Psoas muscle (tissue), 8 donors: Measurements from ENCODE around the gene CHST11. TPM values are rescaled to one million over a fixed set of nuclear protein-coding genes. Genes with fewer than 3 reads are reported as not detected.

Source experiments
- ATAC-seq, 4 donors: fragments of 200-7000 bp; cut with Tn5 transposase; one replicate each; pipeline ENCODE4 v1.9.1; 2020; ENCODE audit warnings: moderate library complexity in 3 of 4, mild to moderate bottlenecking in 2 of 4
- DNase-seq, 2 donors: peaks; one replicate each; pipeline ENCODE4 v3.0.0-alpha.2; 2020
- H3K27ac ChIP-seq: fragments of 200-600 bp; one replicate; pipeline ENCODE4 v1.8.0; 2022
- H3K27me3 ChIP-seq, 3 donors: fragments of 200-600 bp in 1 of 3; one replicate each; pipeline versions ENCODE4 v1.6.1 to v1.8.0; 2013 to 2022; ENCODE audit warnings: low read length in 2 of 3, mild to moderate bottlenecking in 2 of 3, moderate library complexity in 1 of 3; ENCODE audit not compliant: insufficient read depth in 3 of 3
- H3K36me3 ChIP-seq, 2 donors: fragments of 200-600 bp in 1 of 2; one replicate each; pipeline versions ENCODE4 v1.6.1 to v1.8.0; 2013 to 2022; ENCODE audit warnings: low read depth in 1 of 2, mild to moderate bottlenecking in 1 of 2, moderate library complexity in 1 of 2; ENCODE audit not compliant: insufficient read depth in 1 of 2
- H3K4me1 ChIP-seq: fragments of 200-600 bp; one replicate; pipeline ENCODE4 v1.8.0; 2022
- H3K4me3 ChIP-seq: fragments of 200-600 bp; one replicate; pipeline ENCODE4 v1.8.0; 2022; ENCODE audit warnings: mild to moderate bottlenecking
- H3K9me3 ChIP-seq: fragments of 200-600 bp; one replicate; pipeline ENCODE4 v1.8.0; 2022
- WGBS, 3 donors: extraction: QIAGEN DNeasy Blood & Tissue Kit; methylation state at CpG; one replicate each; pipeline versions ENCODE4 v1.1.6 to v1.1.7; 2013; 5-methylcytosine and 5-hydroxymethylcytosine counted together
- intact Hi-C, 2 donors: fragments of 100-400 bp; cut with DNase I; formaldehyde crosslinking; loops; one replicate each; pipeline versions ENCODE4 v1.11.0 to v1.14.2; 2022
- polyA plus RNA-seq, 3 donors: library from polyadenylated mRNA; stranded (reverse); fragments of 200-250 nt; gene quantifications; one replicate each; pipeline ENCODE4 v1.2.3, GENCODE V29; 2013
- total RNA-seq, 4 donors: library from RNA; stranded (reverse); fragmentation: NEBNext Ultra II Directional in 2 of 4; extraction: Animal tissue kit (Norgen Biotek cat#: 25700) in 2 of 4; gene quantifications; one replicate each; pipeline versions ENCODE4 v1.2.1 to v1.2.4, GENCODE V29; 2021 to 2023
- TF ChIP-seq, protein P1 (sequence below): fragments of 200-600 bp; IDR thresholded peaks from one replicate; pipeline ENCODE4 v1.8.0; 2022; ENCODE audit warnings: antibody characterized with exemption
- donor health status: healthy with polysubstance abuse.
- donor health status: DM: no; HTN: no; CAD: no; lungs with moderate emphysema.
- donor health status: Bipolar disorder and iron deficiency.
- donor health status: healthy.
- donor health status: DM: yes; HTN: yes; CAD: no.
- donor health status: DM: no; HTN: no; CAD: no.
- donor health status: DM: no; HTN: no; CAD: no.
- donor health status: DM: yes; HTN: yes; CAD: no.

Gene CHST11
- total and polyA plus RNA-seq, 7 donors = 0.52 to 1.6 (median 1.0) TPM

GRCh38 chr12:104779134-104779533 is 322.4 kb downstream of the CHST11 start:
- intact Hi-C loops = no loop called here
- no peaks in the 10 kb centered on the region for H3K36me3 ChIP-seq
- no peak overlapping the region for H3K27ac ChIP-seq
- no peak overlapping the region for H3K4me3 ChIP-seq
- DNase-seq = no peak
- ATAC-seq = no peak
- H3K9me3 ChIP-seq = no peaks in the 10 kb centered on the region
- no peaks in the 10 kb centered on the region for H3K27me3 ChIP-seq
- WGBS, 3 donors = 77 to 80% (median 80%) methylated on average over 2 of the region's 2 CpGs
- no peaks in the 10 kb centered on the region for H3K4me1 ChIP-seq
- TF ChIP-seq, protein P1, sequence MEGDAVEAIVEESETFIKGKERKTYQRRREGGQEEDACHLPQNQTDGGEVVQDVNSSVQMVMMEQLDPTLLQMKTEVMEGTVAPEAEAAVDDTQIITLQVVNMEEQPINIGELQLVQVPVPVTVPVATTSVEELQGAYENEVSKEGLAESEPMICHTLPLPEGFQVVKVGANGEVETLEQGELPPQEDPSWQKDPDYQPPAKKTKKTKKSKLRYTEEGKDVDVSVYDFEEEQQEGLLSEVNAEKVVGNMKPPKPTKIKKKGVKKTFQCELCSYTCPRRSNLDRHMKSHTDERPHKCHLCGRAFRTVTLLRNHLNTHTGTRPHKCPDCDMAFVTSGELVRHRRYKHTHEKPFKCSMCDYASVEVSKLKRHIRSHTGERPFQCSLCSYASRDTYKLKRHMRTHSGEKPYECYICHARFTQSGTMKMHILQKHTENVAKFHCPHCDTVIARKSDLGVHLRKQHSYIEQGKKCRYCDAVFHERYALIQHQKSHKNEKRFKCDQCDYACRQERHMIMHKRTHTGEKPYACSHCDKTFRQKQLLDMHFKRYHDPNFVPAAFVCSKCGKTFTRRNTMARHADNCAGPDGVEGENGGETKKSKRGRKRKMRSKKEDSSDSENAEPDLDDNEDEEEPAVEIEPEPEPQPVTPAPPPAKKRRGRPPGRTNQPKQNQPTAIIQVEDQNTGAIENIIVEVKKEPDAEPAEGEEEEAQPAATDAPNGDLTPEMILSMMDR = no peak

- Histone ChIP-seq H3K27me3 (no peaks in the 10 kb centered on the region), H3K27ac (no peak overlapping the region), H3K36me3 (no peaks in the 10 kb centered on the region), H3K4me3 (no peak overlapping the region), H3K4me1 (no peaks in the 10 kb centered on the region), H3K9me3 (no peaks in the 10 kb centered on the region)
- TF ChIP-seq, protein P1 = no peak
- ATAC-seq (no peak), DNase-seq (no peak)
- 83 to 90% (median 84%) methylated on average over 3 of the region's 3 CpGs for WGBS, 3 donors
- intact Hi-C loops = no loop called here
Observed at GRCh38 chr12:104782296-104782695, 325.5 kb downstream of the CHST11 start.

DNA sequence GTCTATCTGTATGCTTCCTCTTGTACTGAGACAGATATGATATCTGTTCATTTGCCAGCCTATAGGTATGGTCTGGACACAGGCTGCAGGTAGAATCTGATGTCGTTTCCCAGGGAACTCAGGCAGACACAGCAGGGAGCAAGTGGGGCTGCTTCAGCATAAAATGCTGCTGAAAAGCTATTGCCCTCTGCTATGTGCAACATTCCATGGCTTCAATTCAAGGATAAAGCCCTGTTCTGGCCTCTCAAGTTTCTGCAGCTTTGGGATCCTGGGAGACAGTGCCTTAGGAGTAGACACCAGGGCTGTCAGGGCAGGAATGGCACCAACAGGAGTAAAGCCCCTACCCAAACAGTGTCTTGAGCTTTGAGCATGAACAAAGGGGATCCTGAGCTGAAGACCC is 327.8 kb downstream of the CHST11 start:
- no peak for DNase-seq
- no peaks in the 10 kb centered on the region for H3K36me3 ChIP-seq
- no peaks in the 10 kb centered on the region for H3K9me3 ChIP-seq
- no peaks in the 10 kb centered on the region for H3K4me1 ChIP-seq
- intact Hi-C loops = no loop called here
- no peak overlapping the region for H3K27ac ChIP-seq
- TF ChIP-seq, protein P1 = no peak
- H3K27me3 ChIP-seq = no peaks in the 10 kb centered on the region
- ATAC-seq = no peak
- no peak overlapping the region for H3K4me3 ChIP-seq
- 13 to 41% (median 36%) methylated on average over 1 of the region's 1 CpG for WGBS, 3 donors

DNA sequence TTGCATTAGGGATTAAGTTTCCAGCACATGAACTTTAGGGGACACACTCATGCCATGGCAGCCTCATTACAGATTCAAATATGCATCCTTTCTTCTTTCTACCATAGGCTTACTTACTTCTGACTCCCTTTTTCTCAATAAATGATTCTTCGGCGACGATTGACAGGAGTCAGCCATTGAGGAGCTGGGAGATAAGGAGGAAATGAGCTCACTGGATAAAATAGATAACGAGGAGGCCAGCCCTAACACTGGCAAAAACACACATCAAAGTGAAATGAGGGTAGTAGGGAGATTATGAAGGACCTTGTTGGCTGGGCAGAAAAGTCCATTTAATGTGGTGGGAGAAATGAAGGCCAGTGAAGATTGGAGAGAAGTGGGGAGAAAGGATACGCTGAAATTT is 329.1 kb downstream of the CHST11 start:
- TF ChIP-seq, protein P1 = no peak
- Histone ChIP-seq H3K4me3 (no peak overlapping the region), H3K27me3 (no peaks in the 10 kb centered on the region), H3K36me3 (no peaks in the 10 kb centered on the region), H3K9me3 (no peaks in the 10 kb centered on the region), H3K4me1 (no peaks in the 10 kb centered on the region), H3K27ac (no peak overlapping the region)
- ATAC-seq (no peak), DNase-seq (no peak)
- intact Hi-C loops = no loop called here
- 91 to 96% (median 92%) methylated on average over 5 of the region's 5 CpGs for WGBS, 3 donors

- H3K27ac ChIP-seq = no peak overlapping the region
- intact Hi-C loops = no loop called here
- no peak overlapping the region for H3K4me3 ChIP-seq
- ATAC-seq (no peak), DNase-seq (no peak)
- H3K36me3 ChIP-seq = no peaks in the 10 kb centered on the region
- H3K4me1 ChIP-seq = no peaks in the 10 kb centered on the region
- 90 to 92% (median 90%) methylated on average over 5 of the region's 5 CpGs for WGBS, 3 donors
- TF ChIP-seq, protein P1 = no peak
- no peaks in the 10 kb centered on the region for H3K27me3 ChIP-seq
- no peaks in the 10 kb centered on the region for H3K9me3 ChIP-seq
Observed at GRCh38 chr12:104786352-104786751, 329.6 kb downstream of the CHST11 start.
